CD4-positive, alpha-beta T cell treated with Interleukin-21 for 1 hour (primary cell): Measurements from ENCODE around the gene CYP4A11.
"Not testable (repeated sequence)": the region's sequence is repeated elsewhere in the genome, so short reads cannot be mapped to it uniquely, and the experiment has no call there.

ENCODE experiments used
- DNase-seq: peaks from one replicate; pipeline ENCODE4 v3.0.0-alpha.2; 2020

The CYP4A11 gene

DNA sequence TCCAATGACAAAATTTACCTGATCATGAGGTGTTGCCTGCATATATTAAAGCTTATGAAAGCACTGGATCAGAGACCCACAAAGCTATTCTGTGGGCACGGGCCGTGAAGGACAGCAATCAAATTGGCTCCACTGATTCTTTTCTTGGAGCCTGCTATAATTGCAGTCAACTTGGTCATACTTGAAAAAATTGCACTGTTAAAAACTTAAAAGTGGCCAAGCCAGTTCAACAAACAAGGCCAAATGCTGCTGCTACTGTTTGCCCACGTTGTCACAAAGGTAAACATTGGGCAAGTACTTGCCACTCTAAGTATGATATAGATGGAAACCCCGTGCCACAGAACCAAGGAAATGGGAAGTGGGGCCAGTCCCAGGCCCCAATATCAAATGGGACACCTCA, 37.8 kb downstream of the CYP4A11 start:
- DNase-seq = no peak

DNA sequence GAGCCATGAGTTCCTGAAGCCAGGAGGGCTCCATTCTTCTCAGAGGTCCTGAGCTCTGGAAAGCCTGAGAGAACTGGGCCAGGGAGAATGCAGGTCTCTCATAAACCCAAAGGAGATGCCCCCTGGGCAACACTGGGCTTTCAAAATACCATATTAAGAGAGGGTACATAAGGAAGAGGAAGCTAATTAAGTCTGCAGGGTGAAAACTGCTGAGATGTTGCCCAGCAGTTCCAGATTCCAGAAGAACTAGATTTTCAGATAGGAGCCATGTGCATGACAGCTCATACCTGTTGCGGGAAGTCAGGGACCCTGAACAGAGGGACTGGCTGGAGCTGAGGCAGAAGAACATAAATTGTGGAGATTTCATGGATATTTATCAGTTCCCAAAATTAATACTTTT, 40.9 kb downstream of the CYP4A11 start:
- DNase-seq = no peak

DNA sequence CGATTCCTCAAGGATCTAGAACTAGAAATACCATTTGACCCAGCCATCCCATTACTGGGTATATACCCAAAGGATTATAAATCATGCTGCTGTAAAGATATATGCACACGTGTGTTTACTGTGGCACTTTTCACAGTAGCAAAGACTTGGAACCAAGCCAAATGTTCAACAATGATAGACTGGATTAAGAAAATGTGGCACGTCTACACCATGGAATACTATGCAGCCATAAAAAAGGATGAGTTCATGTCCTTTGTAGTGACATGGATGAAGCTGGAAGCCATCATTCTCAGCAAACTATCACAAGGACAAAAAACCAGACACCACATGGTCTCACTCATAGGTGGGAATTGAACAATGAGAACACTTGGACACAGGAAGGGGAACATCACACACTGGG, 59.6 kb downstream of the CYP4A11 start:
- not testable (repeated sequence) for DNase-seq
